GM12878 (cell line): ENCODE results near the gene TMEM79. TPM values are rescaled to one million over a fixed set of nuclear protein-coding genes. Genes with fewer than 3 reads are reported as not detected.

Experiments used
- ATF7 ChIP-seq: fragments of 450-650 bp; IDR thresholded peaks from 2 replicates; pipeline ENCODE4 v1.6.1; 2016; ENCODE audit warnings: low read depth, mild to moderate bottlenecking
- CBX5 ChIP-seq: sonication (generic); IDR thresholded peaks from 2 replicates; pipeline ENCODE4 v1.6.1; 2016; ENCODE audit warnings: low read depth, moderate library complexity, mild to moderate bottlenecking, inconsistent platforms
- CHD2 ChIP-seq: IDR thresholded peaks from 2 replicates; pipeline ENCODE4 v1.6.1; 2011; ENCODE audit warnings: low read depth, low read length, improper control_type of control experiment, borderline replicate concordance
- GATAD2B ChIP-seq: fragments of 450-650 bp; conservative IDR thresholded peaks from 2 replicates; pipeline ENCODE4 v1.6.1; 2017; ENCODE audit warnings: low read depth, mild to moderate bottlenecking, moderate library complexity
- MTA2 ChIP-seq: fragments of 450-650 bp; IDR thresholded peaks from 2 replicates; pipeline ENCODE4 v1.6.1; 2016; ENCODE audit warnings: low read depth, mild to moderate bottlenecking, moderate library complexity
- RELB ChIP-seq: fragments of 450-650 bp; IDR thresholded peaks from 2 replicates; pipeline ENCODE4 v1.6.1; 2017; ENCODE audit warnings: low read depth, mild to moderate bottlenecking, moderate library complexity
- TAF1 ChIP-seq: IDR thresholded peaks from 2 replicates; pipeline ENCODE4 v1.6.1; 2011; ENCODE audit warnings: mild to moderate bottlenecking, low read depth, low read length, borderline replicate concordance
- USF1 ChIP-seq: IDR thresholded peaks from 2 replicates; pipeline ENCODE4 v1.6.1; 2011; ENCODE audit warnings: borderline replicate concordance, low read depth, mild to moderate bottlenecking, moderate library complexity, mixed read lengths, low read length; ENCODE audit not compliant: insufficient read depth; ENCODE audit errors: extremely low read length
- polyA plus RNA-seq, 11 experiments: library from polyadenylated mRNA; depleted of rRNA in 4 of 11; unstranded in 6 of 11; stranded (reverse) in 5 of 11; fragments of >200 nt; fragmentation: Nextera tagmentation in 4 of 11; fragmentation: Illumina TruSeq in 1 of 11; extraction: Ambion mirVana in 4 of 11; extraction: Trizol in 1 of 11; gene quantifications; 1 replicate in 1 of 11; 2 replicates in 10 of 11; pipeline versions ENCODE4 v1.2.1 to v1.2.3, GENCODE V29; 2011 to 2016; ENCODE audit warnings: inconsistent platforms in 2 of 11, missing spikeins in 2 of 11, low read depth in 1 of 11
- total RNA-seq, 4 experiments: library from RNA; depleted of rRNA in 3 of 4; stranded (reverse); fragments of >200 nt in 3 of 4; fragmentation: Illumina TruSeq in 1 of 4; extraction: Trizol in 1 of 4; gene quantifications; 2 replicates each; pipeline versions ENCODE4 v1.2.1 to v1.2.3, GENCODE V29; 2013 to 2021
- TF ChIP-seq, protein P1 (sequence below): fragments of 450-650 bp; conservative IDR thresholded peaks from 2 replicates; pipeline ENCODE4 v1.6.1; 2017; ENCODE audit warnings: mild to moderate bottlenecking, moderate library complexity
- TF ChIP-seq, protein P2 (sequence below): IDR thresholded peaks from 2 replicates; pipeline ENCODE4 v1.6.1; 2011; ENCODE audit warnings: low read depth, low read length, improper control_type of control experiment, borderline replicate concordance

Gene TMEM79
- total and polyA plus RNA-seq, 10 of the 15 experiments (the other 5 are each of a cell fraction or from before 2014, with no cell fraction given): 0.47 to 5.2 (median 3.8) TPM

GRCh38 chr1:156308078-156308477 lies 24.0 kb downstream of the TMEM79 start (continued):
- TF ChIP-seq, protein P1, sequence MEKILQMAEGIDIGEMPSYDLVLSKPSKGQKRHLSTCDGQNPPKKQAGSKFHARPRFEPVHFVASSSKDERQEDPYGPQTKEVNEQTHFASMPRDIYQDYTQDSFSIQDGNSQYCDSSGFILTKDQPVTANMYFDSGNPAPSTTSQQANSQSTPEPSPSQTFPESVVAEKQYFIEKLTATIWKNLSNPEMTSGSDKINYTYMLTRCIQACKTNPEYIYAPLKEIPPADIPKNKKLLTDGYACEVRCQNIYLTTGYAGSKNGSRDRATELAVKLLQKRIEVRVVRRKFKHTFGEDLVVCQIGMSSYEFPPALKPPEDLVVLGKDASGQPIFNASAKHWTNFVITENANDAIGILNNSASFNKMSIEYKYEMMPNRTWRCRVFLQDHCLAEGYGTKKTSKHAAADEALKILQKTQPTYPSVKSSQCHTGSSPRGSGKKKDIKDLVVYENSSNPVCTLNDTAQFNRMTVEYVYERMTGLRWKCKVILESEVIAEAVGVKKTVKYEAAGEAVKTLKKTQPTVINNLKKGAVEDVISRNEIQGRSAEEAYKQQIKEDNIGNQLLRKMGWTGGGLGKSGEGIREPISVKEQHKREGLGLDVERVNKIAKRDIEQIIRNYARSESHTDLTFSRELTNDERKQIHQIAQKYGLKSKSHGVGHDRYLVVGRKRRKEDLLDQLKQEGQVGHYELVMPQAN: no peak
- TF ChIP-seq ATF7 (no peak), CHD2 (no peak), USF1 (no peak), TAF1 (no peak), RELB (no peak), GATAD2B (no peak), CBX5 (no peak), MTA2 (no peak)
- TF ChIP-seq, protein P2, sequence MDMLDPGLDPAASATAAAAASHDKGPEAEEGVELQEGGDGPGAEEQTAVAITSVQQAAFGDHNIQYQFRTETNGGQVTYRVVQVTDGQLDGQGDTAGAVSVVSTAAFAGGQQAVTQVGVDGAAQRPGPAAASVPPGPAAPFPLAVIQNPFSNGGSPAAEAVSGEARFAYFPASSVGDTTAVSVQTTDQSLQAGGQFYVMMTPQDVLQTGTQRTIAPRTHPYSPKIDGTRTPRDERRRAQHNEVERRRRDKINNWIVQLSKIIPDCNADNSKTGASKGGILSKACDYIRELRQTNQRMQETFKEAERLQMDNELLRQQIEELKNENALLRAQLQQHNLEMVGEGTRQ: no peak
